Testis (tissue), 2 donors: ENCODE measurements around the gene GDPD3.

Experiments used
- CTCF ChIP-seq, 3 experiments: fragments of 450-650 bp in 2 of 3; fragments of 200-600 bp in 1 of 3; sonication (generic) in 1 of 3; IDR thresholded peaks; one replicate each; pipeline ENCODE4 v1.5.1; 2016 to 2019; ENCODE audit warnings: antibody characterized with exemption in 3 of 3, mild to moderate bottlenecking in 2 of 3, moderate library complexity in 1 of 3
- POLR2A ChIP-seq: fragments of 450-650 bp; IDR thresholded peaks from one replicate; pipeline ENCODE4 v1.6.1; 2017; ENCODE audit warnings: antibody characterized with exemption, mild to moderate bottlenecking, moderate library complexity

GRCh38 chr16:30060836-30061554, 52.3 kb downstream of the GDPD3 start:
- TF ChIP-seq CTCF (IDR thresholded peaks at IDR 0.05) = no peak
- no peak for TF ChIP-seq POLR2A
